ENCODE measurements around the gene ELOA2.

ELOA2 gene

GRCh38 chr18:47035156-47035671, at the start of gene ELOA2:
Gene ELOA2 (minus strand): TSS chr18:47035621. CDS start chr18:47035264, 357 bp downstream.
- no peak for TF ChIP-seq CTCF (IDR thresholded peaks at IDR 0.05; ENCODE audit: insufficient read depth, low read length, poor library complexity, severe bottlenecking)
- Histone ChIP-seq H3K4me3 (replicated peaks; ENCODE audit: low read depth, low read length) (no peak within 1 kb of the TSS), H3K36me3 (ENCODE audit: control insufficient read depth, insufficient read depth, low read length) (no peaks in the 10 kb centered on the region), H3K27me3 (replicated peaks; ENCODE audit: control insufficient read depth, insufficient read depth, low read length) (no peaks in the 10 kb centered on the region)
- no peak for DNase-seq (ENCODE audit: extremely low read depth, insufficient read length)

DNA sequence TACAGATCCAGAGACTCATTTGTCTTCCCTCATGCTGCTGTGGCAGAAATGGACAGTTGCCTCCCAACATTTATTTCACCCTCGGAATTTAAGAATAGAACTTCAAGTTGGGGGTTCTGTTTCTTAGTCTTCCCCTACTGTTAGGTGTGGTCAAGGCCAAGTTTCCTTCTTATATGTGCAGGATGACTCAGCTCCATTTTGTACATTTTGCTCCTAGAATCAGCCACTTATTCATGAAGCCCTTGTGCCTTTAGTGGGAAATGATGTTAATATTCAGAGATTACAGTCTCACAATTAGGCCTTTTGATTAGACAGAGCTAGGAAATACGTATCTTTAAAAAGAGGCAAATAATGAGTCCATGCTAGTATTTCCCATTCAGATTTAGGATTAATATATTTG, 46.2 kb upstream of the ELOA2 start:
- no peaks in the 10 kb centered on the region for H3K36me3 ChIP-seq (ENCODE audit: control insufficient read depth, insufficient read depth, low read length)
- DNase-seq (ENCODE audit: extremely low read depth, insufficient read length): no peak

DNA sequence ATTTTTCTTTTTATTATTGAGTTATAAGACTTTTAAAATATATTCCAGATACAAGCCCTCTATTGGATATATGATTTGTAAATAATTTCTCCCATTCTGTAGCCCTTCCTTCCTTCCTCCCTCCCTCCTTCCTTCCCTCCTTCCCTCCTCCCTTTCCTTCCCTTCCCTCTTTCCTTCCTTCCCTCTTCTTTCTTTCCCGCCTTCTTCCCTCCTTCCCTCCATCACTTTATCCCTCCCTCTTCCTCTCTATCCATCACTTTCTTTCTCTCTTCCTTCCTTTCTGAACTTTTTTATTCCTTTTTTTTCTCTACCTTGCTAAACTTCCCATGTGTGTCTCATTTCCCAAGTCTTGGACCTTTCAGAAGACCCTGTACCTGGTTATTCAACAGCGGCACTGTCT, 45.5 kb upstream of the ELOA2 start:
- H3K4me3 ChIP-seq (replicated peaks; ENCODE audit: low read depth, low read length): no peak overlapping the region
- DNase-seq (ENCODE audit: extremely low read depth, insufficient read length): no peak
- H3K27me3 ChIP-seq (replicated peaks; ENCODE audit: control insufficient read depth, insufficient read depth, low read length): no peaks in the 10 kb centered on the region
- TF ChIP-seq CTCF (IDR thresholded peaks at IDR 0.05; ENCODE audit: insufficient read depth, low read length, poor library complexity, severe bottlenecking): no peak
- no peaks in the 10 kb centered on the region for H3K36me3 ChIP-seq (ENCODE audit: control insufficient read depth, insufficient read depth, low read length)

More for the DNA sequence above, 46.2 kb upstream of the ELOA2 start:
- no peak for TF ChIP-seq CTCF (IDR thresholded peaks at IDR 0.05; ENCODE audit: insufficient read depth, low read length, poor library complexity, severe bottlenecking)
- Histone ChIP-seq H3K4me3 (replicated peaks; ENCODE audit: low read depth, low read length) (no peak overlapping the region), H3K27me3 (replicated peaks; ENCODE audit: control insufficient read depth, insufficient read depth, low read length) (no peaks in the 10 kb centered on the region)

- DNase-seq (ENCODE audit: extremely low read depth, insufficient read length): no peak
- Histone ChIP-seq H3K4me3 (replicated peaks; ENCODE audit: low read depth, low read length) (no peak overlapping the region), H3K36me3 (ENCODE audit: control insufficient read depth, insufficient read depth, low read length) (no peaks in the 10 kb centered on the region), H3K27me3 (replicated peaks; ENCODE audit: control insufficient read depth, insufficient read depth, low read length) (no peaks in the 10 kb centered on the region)
- TF ChIP-seq CTCF (IDR thresholded peaks at IDR 0.05; ENCODE audit: insufficient read depth, low read length, poor library complexity, severe bottlenecking): no peak
Measured at GRCh38 chr18:47077111-47077510, 41.7 kb upstream of the ELOA2 start.

DNA sequence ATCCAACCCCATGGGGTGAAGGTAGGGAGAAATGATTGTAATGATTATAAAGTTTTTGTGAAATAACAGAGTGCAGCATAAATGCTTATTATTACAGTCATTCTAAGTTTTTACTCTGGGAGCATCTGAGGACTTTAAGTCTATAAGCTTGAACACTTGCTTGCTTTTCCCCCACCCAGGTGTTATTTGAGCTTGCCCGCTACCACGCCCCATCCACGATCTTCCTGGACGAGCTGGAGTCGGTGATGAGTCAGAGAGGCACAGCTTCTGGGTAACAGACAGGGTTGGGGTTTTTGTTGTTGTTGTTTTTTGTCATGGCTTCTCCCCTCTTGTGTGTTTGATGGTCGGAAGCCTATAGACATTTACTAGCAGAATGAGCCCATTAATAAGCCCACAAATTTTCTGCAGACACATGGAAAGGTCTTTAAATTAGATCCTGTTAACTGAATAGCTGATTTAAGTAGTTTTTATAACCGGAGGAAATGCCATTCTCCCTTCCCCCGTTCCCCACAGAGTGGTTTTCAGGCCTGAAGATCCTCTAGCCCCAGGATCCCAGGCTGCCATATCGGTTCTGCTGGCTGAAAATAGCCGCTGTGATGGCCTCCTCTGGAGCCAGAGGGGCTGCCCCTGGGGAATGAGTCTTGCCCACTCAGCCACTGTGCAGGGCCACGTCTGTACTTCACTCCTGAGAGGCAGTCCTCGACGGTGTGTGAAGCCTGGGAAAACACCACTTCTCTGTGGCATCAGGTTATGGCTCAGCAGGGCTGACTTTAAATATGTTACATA, 39.9 kb upstream of the ELOA2 start:
- DNase-seq (ENCODE audit: extremely low read depth, insufficient read length): no peak
- H3K36me3 ChIP-seq (ENCODE audit: control insufficient read depth, insufficient read depth, low read length): no peaks in the 10 kb centered on the region
- no peak overlapping the region for H3K4me3 ChIP-seq (replicated peaks; ENCODE audit: low read depth, low read length)
- no peaks in the 10 kb centered on the region for H3K27me3 ChIP-seq (replicated peaks; ENCODE audit: control insufficient read depth, insufficient read depth, low read length)
- TF ChIP-seq CTCF (IDR thresholded peaks at IDR 0.05; ENCODE audit: insufficient read depth, low read length, poor library complexity, severe bottlenecking): no peak
